ENCODE results near the gene POLR2C.

Gene POLR2C

GRCh38 chr16:57452021-57452420 is 10.5 kb upstream of the POLR2C start:
- DNase-seq, result no peak

GRCh38 chr16:57462978-57463362 is 491 bp downstream of the POLR2C start:
- DNase-seq, result no peak

- DNase-seq, result no peak
Measured at GRCh38 chr16:57464523-57464922, 2.0 kb downstream of the POLR2C start.

GRCh38 chr16:57468346-57468745 is 5.9 kb downstream of the POLR2C start:
- no peak for DNase-seq

- DNase-seq, result no peak
Measured at GRCh38 chr16:57469046-57469445, 6.6 kb downstream of the POLR2C start.

GRCh38 chr16:57469917-57470470 is 7.5 kb downstream of the POLR2C start:
- no peak for DNase-seq

GRCh38 chr16:57470711-57471110 is 8.2 kb downstream of the POLR2C start:
- no peak for DNase-seq

- DNase-seq, result no peak
Measured at GRCh38 chr16:57471209-57471608, 8.7 kb downstream of the POLR2C start.

GRCh38 chr16:57471852-57472664 is 9.6 kb downstream of the POLR2C start:
- no peak for DNase-seq

GRCh38 chr16:57472665-57473060 is 10.2 kb downstream of the POLR2C start:
- no peak for DNase-seq

GRCh38 chr16:57473176-57473840 is 10.8 kb downstream of the POLR2C start:
- DNase-seq, result no peak

- no peak for DNase-seq
Measured at GRCh38 chr16:57473906-57474305, 11.4 kb downstream of the POLR2C start.

- DNase-seq, result no peak
Measured at GRCh38 chr16:57474671-57475661, 12.5 kb downstream of the POLR2C start.

GRCh38 chr16:57475711-57476339 is 13.3 kb downstream of the POLR2C start:
- peak; percentile 93 for DNase-seq

GRCh38 chr16:57476546-57477410 is 14.3 kb downstream of the POLR2C start:
- DNase-seq, result peak; percentile 39

GRCh38 chr16:57477531-57478202 is 15.2 kb downstream of the POLR2C start:
- DNase-seq, result no peak

GRCh38 chr16:57478396-57479204 is 16.1 kb downstream of the POLR2C start:
- DNase-seq, result no peak

- DNase-seq, result no peak
Measured at GRCh38 chr16:57479205-57479975, 16.9 kb downstream of the POLR2C start.
